DOHH2 (cell line): ENCODE data around the gene KCNQ1.

Experiments
- H3F3A ChIP-seq: fragments of 200-600 bp; sonication (generic), shearing (Covaris generic); 2 replicates; pipeline ENCODE4 v1.6.0; 2016; ENCODE audit warnings: antibody characterized with exemption, mild to moderate bottlenecking; ENCODE audit not compliant: control insufficient read depth, insufficient read depth
- H3K27ac ChIP-seq: fragments of 200-600 bp; sonication (generic); 2 replicates; pipeline ENCODE4 v1.5.1; 2014; ENCODE audit warnings: low read depth, mild to moderate bottlenecking, low read length, moderate library complexity
- H3K27me3 ChIP-seq: fragments of 200-600 bp; sonication (generic); 2 replicates; pipeline ENCODE4 v1.6.1; 2014; ENCODE audit warnings: mild to moderate bottlenecking, low read length, mixed read lengths; ENCODE audit not compliant: control insufficient read depth
- H3K36me3 ChIP-seq: fragments of 200-600 bp; sonication (generic); 2 replicates; pipeline ENCODE4 v1.6.1; 2014; ENCODE audit warnings: mild to moderate bottlenecking, low read length, moderate library complexity, mixed read lengths; ENCODE audit not compliant: control insufficient read depth
- H3K4me1 ChIP-seq: fragments of 200-600 bp; sonication (generic); 2 replicates; pipeline ENCODE4 v1.6.1; 2014; ENCODE audit warnings: mild to moderate bottlenecking, low read length, mixed read lengths; ENCODE audit not compliant: control insufficient read depth
- H3K4me2 ChIP-seq: fragments of 200-600 bp; sonication (generic); 2 replicates; pipeline ENCODE4 v1.6.0; 2014; ENCODE audit warnings: mild to moderate bottlenecking, low read length, moderate library complexity
- H3K4me3 ChIP-seq: fragments of 200-600 bp; sonication (generic); 2 replicates; pipeline ENCODE4 v1.5.1; 2014; ENCODE audit warnings: mild to moderate bottlenecking, low read length, mixed read lengths
- H3K79me2 ChIP-seq: fragments of 200-600 bp; sonication (generic); 2 replicates; pipeline ENCODE4 v1.6.1; 2014; ENCODE audit warnings: mild to moderate bottlenecking, low read length, mixed read lengths; ENCODE audit not compliant: control insufficient read depth
- H3K9me2 ChIP-seq: fragments of 200-600 bp; sonication (generic); replicated peaks from 2 replicates; pipeline ENCODE4 v1.6.1; 2014; ENCODE audit warnings: mild to moderate bottlenecking, low read length, mixed read lengths; ENCODE audit not compliant: control insufficient read depth
- H3K9me3 ChIP-seq: fragments of 200-600 bp; sonication (generic); 2 replicates; pipeline ENCODE4 v1.6.1; 2014; ENCODE audit warnings: antibody characterized with exemption, low read length, mixed read lengths; ENCODE audit not compliant: control insufficient read depth, insufficient read depth
- H4K20me1 ChIP-seq: fragments of 200-600 bp; sonication (generic); 2 replicates; pipeline ENCODE4 v1.6.0; 2014; ENCODE audit warnings: low read depth, mild to moderate bottlenecking, antibody characterized with exemption, low read length, moderate library complexity; ENCODE audit not compliant: control insufficient read depth, insufficient read depth
- CTCF ChIP-seq: fragments of 200-600 bp; sonication (generic); IDR thresholded peaks from one replicate; pipeline ENCODE4 v1.5.1; 2014; ENCODE audit warnings: antibody characterized with exemption, mild to moderate bottlenecking, low read depth, low read length; ENCODE audit not compliant: poor library complexity, severe bottlenecking
- EZH2phosphoT487 ChIP-seq: fragments of 200-600 bp; sonication (generic); IDR thresholded peaks from 2 replicates; pipeline ENCODE4 v1.6.1; 2017; ENCODE audit warnings: borderline replicate concordance, mild to moderate bottlenecking, antibody characterized with exemption, low read length, moderate library complexity, mixed read lengths

Gene KCNQ1

GRCh38 chr11:2474059-2474901 lies 29.5 kb downstream of the KCNQ1 start:
- Histone ChIP-seq H3K4me1 (no peaks in the 10 kb centered on the region), H3K27me3 (no peaks in the 10 kb centered on the region), H3K4me2 (no peak overlapping the region), H3K79me2 (no peaks in the 10 kb centered on the region), H4K20me1 (no peaks in the 10 kb centered on the region), H3K36me3 (no peaks in the 10 kb centered on the region), H3K4me3 (no peak overlapping the region), H3K27ac (no peak overlapping the region), H3K9me2 (no peaks in the 10 kb centered on the region), H3K9me3 (no peaks in the 10 kb centered on the region; the same call in 1 of the 2 replicates), H3F3A (no peaks in the 10 kb centered on the region)
- TF ChIP-seq CTCF (no peak), EZH2phosphoT487 (no peak)

- H3K4me2 ChIP-seq, result no peak overlapping the region
Observed at GRCh38 chr11:2475136-2475918, 30.5 kb downstream of the KCNQ1 start.

GRCh38 chr11:2477254-2477653 lies 32.4 kb downstream of the KCNQ1 start:
- Histone ChIP-seq H3K4me1 (no peaks in the 10 kb centered on the region), H3K79me2 (no peaks in the 10 kb centered on the region), H4K20me1 (no peaks in the 10 kb centered on the region), H3F3A (no peaks in the 10 kb centered on the region), H3K4me2 (no peak overlapping the region), H3K9me2 (no peaks in the 10 kb centered on the region), H3K36me3 (no peaks in the 10 kb centered on the region), H3K4me3 (no peak overlapping the region), H3K9me3 (no peaks in the 10 kb centered on the region; the same call in 1 of the 2 replicates), H3K27ac (no peak overlapping the region), H3K27me3 (no peaks in the 10 kb centered on the region)
- TF ChIP-seq CTCF (no peak), EZH2phosphoT487 (no peak)

More at GRCh38 chr11:2475136-2475918, 30.5 kb downstream of the KCNQ1 start:
- no peaks in the 10 kb centered on the region; the same call in 1 of the 2 replicates for H3K9me3 ChIP-seq
- no peak overlapping the region for H3K4me3 ChIP-seq
- no peaks in the 10 kb centered on the region for H3K27me3 ChIP-seq
- no peak for TF ChIP-seq CTCF
- TF ChIP-seq EZH2phosphoT487, result no peak
- H3K27ac ChIP-seq, result no peak overlapping the region
- H3K36me3 ChIP-seq, result no peaks in the 10 kb centered on the region
- no peaks in the 10 kb centered on the region for H3K4me1 ChIP-seq
- H3K9me2 ChIP-seq, result no peaks in the 10 kb centered on the region
- H3F3A ChIP-seq, result no peaks in the 10 kb centered on the region
- no peaks in the 10 kb centered on the region for H4K20me1 ChIP-seq
- H3K79me2 ChIP-seq, result no peaks in the 10 kb centered on the region
